PC-3 (cell line): Measurements from ENCODE around the gene TCERG1L. TPM values are rescaled to one million over a fixed set of nuclear protein-coding genes. Genes with fewer than 3 reads are reported as not detected.

ENCODE experiments used
- ATAC-seq: fragments of 200-7000 bp; cut with Tn5 transposase; 2 replicates; pipeline ENCODE4 v1.9.1; 2020; ENCODE audit warnings: mild to moderate bottlenecking, moderate library complexity
- Bru-seq: library from RNA; stranded (reverse); fragments of 400-500 nt; gene quantifications from one replicate; lab custom pipeline; 2021; lab: Mats Ljungman, UMichigan
- BruChase-seq, 2 experiments: library from RNA; stranded (reverse); fragments of 400-500 nt; gene quantifications; one replicate each; lab custom pipeline; 2021; lab: Mats Ljungman, UMichigan
- BruUV-seq: library from RNA; stranded (reverse); fragments of 400-500 nt; replicated peaks from 2 replicates; lab custom pipeline; 2021; lab: Mats Ljungman, UMichigan
- CTCF ChIA-PET: fragments of 300-600 bp; sonication (Branson Sonifier 250); formaldehyde crosslinking; loops from one replicate; lab custom pipeline; 2022; ENCODE audit warnings: antibody characterized with exemption; lab: Charles Lee
- POLR2A ChIA-PET: fragments of 300-600 bp; sonication (Branson Sonifier 250); formaldehyde crosslinking; loops from one replicate; lab custom pipeline; 2022; ENCODE audit warnings: antibody characterized with exemption; ENCODE audit not compliant: unreplicated experiment; lab: Charles Lee
- DNase-seq: peaks from one replicate; pipeline ENCODE4 v3.0.0-alpha.2; 2015
- H2AFZ ChIP-seq: fragments of 300-600 bp; sonication (generic); 2 replicates; pipeline ENCODE4 v1.6.0; 2016; ENCODE audit warnings: antibody characterized with exemption, low read length
- H3F3A ChIP-seq: fragments of 300-600 bp; sonication (generic); one replicate; pipeline ENCODE4 v1.6.0; 2017; ENCODE audit warnings: antibody characterized with exemption, low read length, control low read depth, mild to moderate bottlenecking; ENCODE audit not compliant: unreplicated experiment
- H3K27ac ChIP-seq: fragments of 300-600 bp; sonication (generic); 2 replicates; pipeline ENCODE4 v1.5.1; 2016; ENCODE audit warnings: mild to moderate bottlenecking, low read length
- H3K27me3 ChIP-seq: fragments of 300-600 bp; sonication (generic); 2 replicates; pipeline ENCODE4 v1.6.1; 2016; ENCODE audit warnings: low read length, mixed read lengths
- H3K36me3 ChIP-seq: fragments of 300-600 bp; sonication (generic); 2 replicates; pipeline ENCODE4 v1.6.1; 2016; ENCODE audit warnings: low read depth, mixed run types, low read length, mixed read lengths
- H3K4me1 ChIP-seq: fragments of 300-600 bp; sonication (generic); 2 replicates; pipeline ENCODE4 v1.5.1; 2016; ENCODE audit warnings: low read length; ENCODE audit not compliant: insufficient read depth
- H3K4me2 ChIP-seq: fragments of 300-600 bp; sonication (generic); 2 replicates; pipeline ENCODE4 v1.6.0; 2016; ENCODE audit warnings: low read length
- H3K4me3 ChIP-seq: fragments of 300-600 bp; sonication (generic); 2 replicates; pipeline ENCODE4 v1.5.1; 2016; ENCODE audit warnings: mild to moderate bottlenecking, low read length, mixed read lengths
- H3K79me2 ChIP-seq: fragments of 300-600 bp; sonication (generic); 2 replicates; pipeline ENCODE4 v1.6.1; 2017; ENCODE audit warnings: low read length, mixed read lengths
- H3K9ac ChIP-seq: fragments of 300-600 bp; sonication (generic); 2 replicates; pipeline ENCODE4 v1.6.0; 2016; ENCODE audit warnings: mild to moderate bottlenecking, low read length
- H3K9me2 ChIP-seq: fragments of 300-600 bp; sonication (generic); replicated peaks from 2 replicates; pipeline ENCODE4 v1.6.1; 2016; ENCODE audit warnings: mixed run types, low read length, mixed read lengths
- H3K9me3 ChIP-seq: fragments of 300-600 bp; sonication (generic); 2 replicates; pipeline ENCODE4 v1.6.1; 2016; ENCODE audit warnings: low read length, mixed read lengths
- H4K20me1 ChIP-seq: fragments of 300-600 bp; sonication (generic); 2 replicates; pipeline ENCODE4 v1.6.1; 2016; ENCODE audit warnings: low read length, mixed read lengths
- CTCF ChIP-seq: fragments of 300-600 bp; sonication (generic); conservative IDR thresholded peaks from 2 replicates; pipeline ENCODE4 v1.5.1; 2017; ENCODE audit warnings: antibody characterized with exemption, low read depth, mild to moderate bottlenecking, low read length
- EZH2 ChIP-seq: fragments of 300-600 bp; sonication (generic); IDR thresholded peaks from one replicate; pipeline ENCODE4 v1.6.1; 2017; ENCODE audit warnings: antibody characterized with exemption, mild to moderate bottlenecking, low read length; ENCODE audit not compliant: unreplicated experiment
- EZH2phosphoT487 ChIP-seq: fragments of 300-600 bp; sonication (generic); IDR thresholded peaks from 2 replicates; pipeline ENCODE4 v1.6.1; 2018; ENCODE audit warnings: mild to moderate bottlenecking, antibody characterized with exemption, low read length, borderline replicate concordance
- intact Hi-C: fragments of 100-400 bp; cut with micrococcal nuclease; formaldehyde crosslinking; loops from 2 replicates; pipeline ENCODE4 v1.9.0; 2023
- long read RNA-seq: library from polyadenylated mRNA; unstranded; transcript quantifications from one replicate; pipeline ENCODE4 v2.0.0, GENCODE V29; 2021; ENCODE audit not compliant: unreplicated experiment
- total RNA-seq: library from RNA; depleted of rRNA; stranded (reverse); fragments of >200 nt; gene quantifications from 2 replicates; pipeline ENCODE4 v1.2.3, GENCODE V29; 2014; rRNA removed

The TCERG1L gene, protein sequence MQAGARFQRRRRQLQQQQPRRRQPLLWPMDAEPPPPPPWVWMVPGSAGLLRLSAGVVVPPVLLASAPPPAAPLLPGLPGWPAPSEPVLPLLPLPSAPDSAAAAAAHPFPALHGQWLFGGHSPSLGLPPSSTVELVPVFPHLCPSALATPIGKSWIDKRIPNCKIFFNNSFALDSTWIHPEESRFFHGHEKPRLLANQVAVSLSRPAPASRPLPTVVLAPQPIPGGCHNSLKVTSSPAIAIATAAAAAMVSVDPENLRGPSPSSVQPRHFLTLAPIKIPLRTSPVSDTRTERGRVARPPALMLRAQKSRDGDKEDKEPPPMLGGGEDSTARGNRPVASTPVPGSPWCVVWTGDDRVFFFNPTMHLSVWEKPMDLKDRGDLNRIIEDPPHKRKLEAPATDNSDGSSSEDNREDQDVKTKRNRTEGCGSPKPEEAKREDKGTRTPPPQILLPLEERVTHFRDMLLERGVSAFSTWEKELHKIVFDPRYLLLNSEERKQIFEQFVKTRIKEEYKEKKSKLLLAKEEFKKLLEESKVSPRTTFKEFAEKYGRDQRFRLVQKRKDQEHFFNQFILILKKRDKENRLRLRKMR
- total RNA-seq = not detected in 2 replicates
- not detected for Bru-seq, nascent RNA
- BruChase-seq, experiment 1, labeled RNA remaining after a 6-hour chase = not detected
- percentile 0 among the genes with signal in this experiment for BruChase-seq, experiment 2, labeled RNA remaining after a 2-hour chase
- long read RNA-seq = 0 reads

GRCh38 chr10:131311661-131312477 lies at the start of gene TCERG1L:
Gene TCERG1L, minus strand, starts transcription at chr10:131311721. Its CDS starts 86 bp downstream, at chr10:131311635.
- no peaks in the 10 kb centered on the region for H3K4me1 ChIP-seq
- DNase-seq (no peak), ATAC-seq (no peak)
- BruUV-seq = no TSS peak
- TF ChIP-seq EZH2 (no peak), CTCF (no peak), EZH2phosphoT487 (no peak)
- no peaks in the 10 kb centered on the region for H3K36me3 ChIP-seq
- no peaks in the 10 kb centered on the region for H3K79me2 ChIP-seq
- ChIA-PET CTCF (no interaction called here), POLR2A (no interaction called here)
- no peaks in the 10 kb centered on the region for H4K20me1 ChIP-seq
- peaks cover 9% of the 10 kb centered on the region; the same call in 1 of the 2 replicates for H3K27me3 ChIP-seq
- intact Hi-C loops = no loop called here
- H3K9me3 ChIP-seq = no peaks in the 10 kb centered on the region
- H3K4me2 ChIP-seq = no peak within 1 kb of the TSS
- H3K9ac ChIP-seq = no peak within 1 kb of the TSS
- H2AFZ ChIP-seq = no peak within 1 kb of the TSS
- H3F3A ChIP-seq = no peaks in the 10 kb centered on the region
- H3K4me3 ChIP-seq = no peak within 1 kb of the TSS
- H3K9me2 ChIP-seq = no peaks in the 10 kb centered on the region
- H3K27ac ChIP-seq = no peak within 1 kb of the TSS

- Histone ChIP-seq H3K4me2 (no peak overlapping the region), H3K27me3 (no peaks in the 10 kb centered on the region), H3K9me3 (no peaks in the 10 kb centered on the region), H2AFZ (no peak overlapping the region), H3F3A (no peaks in the 10 kb centered on the region), H4K20me1 (no peaks in the 10 kb centered on the region), H3K27ac (no peak overlapping the region), H3K36me3 (no peaks in the 10 kb centered on the region), H3K9me2 (no peaks in the 10 kb centered on the region), H3K79me2 (no peaks in the 10 kb centered on the region), H3K4me3 (no peak overlapping the region), H3K4me1 (no peaks in the 10 kb centered on the region), H3K9ac (no peak overlapping the region)
- ChIA-PET CTCF (no interaction called here), POLR2A (no interaction called here)
- no peak for TF ChIP-seq EZH2phosphoT487
- TF ChIP-seq CTCF = no peak
- TF ChIP-seq EZH2 = no peak
- BruUV-seq = no TSS peak
- ATAC-seq (no peak), DNase-seq (no peak)
- intact Hi-C loops = no loop called here
These were observed 47.4 kb upstream of the TCERG1L start for GRCh38 chr10:131358741-131359442.
